ENCODE measurements around the gene RPAP3. TPM values are rescaled to one million over a fixed set of nuclear protein-coding genes. Genes with fewer than 3 reads are reported as not detected.

Gene RPAP3
- total and polyA plus RNA-seq, 2 of the 4 experiments (the other 2 are of a cell fraction), result 10.6 to 13.4 TPM

DNA sequence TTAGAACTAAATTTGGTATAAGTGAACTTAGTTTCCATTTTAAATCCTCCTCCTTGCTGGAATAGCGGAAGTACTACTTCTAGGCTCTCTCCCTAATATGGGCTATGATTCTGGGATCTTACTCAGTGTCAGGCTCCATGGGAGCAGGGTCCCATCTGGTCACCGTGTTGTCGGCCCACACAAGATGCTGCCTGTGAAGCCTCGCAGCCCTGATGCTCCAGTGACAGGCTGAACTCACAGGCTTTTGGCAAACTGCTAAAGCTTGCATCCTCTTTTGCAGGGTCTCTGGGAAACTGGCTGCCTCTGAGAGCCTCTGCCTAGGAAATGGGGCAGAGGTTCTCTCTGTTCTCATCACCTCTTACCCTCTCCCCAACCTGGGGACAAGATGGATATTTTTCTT is 88.4 kb downstream of the RPAP3 start:
- Histone ChIP-seq H3K23ac (ENCODE audit: low read depth, low read length) (no peak overlapping the region), H4K8ac (ENCODE audit: low read depth in 2 of 2, low read length in 2 of 2) (no peak overlapping the region), H3K14ac (replicated peaks; ENCODE audit: low read depth, low read length) (no peak overlapping the region), H2BK20ac (ENCODE audit: low read depth, low read length) (no peak overlapping the region), H3K4me2 (ENCODE audit: low read depth, low read length) (no peak overlapping the region), H2BK5ac (ENCODE audit: low read depth, low read length, poor library complexity, severe bottlenecking) (no peak overlapping the region), H2AK9ac (replicated peaks; ENCODE audit: low read depth, low read length, poor library complexity) (no peak overlapping the region), H2BK120ac (ENCODE audit: low read depth, low read length) (no peak overlapping the region), H4K20me1 (ENCODE audit: insufficient read depth, low read length) (no peaks in the 10 kb centered on the region), H3K56ac (ENCODE audit: extremely low read depth, insufficient read depth, low read length) (no peak overlapping the region), H3K4me1 (ENCODE audit: control insufficient read depth, insufficient read depth, low read length) (no peaks in the 10 kb centered on the region), H3K9me3 (ENCODE audit: control insufficient read depth, insufficient read depth, low read length) (peaks cover 8% of the 10 kb centered on the region), H3K36me3 (ENCODE audit: control insufficient read depth, insufficient read depth, low read length) (no peaks in the 10 kb centered on the region), H3K9me1 (ENCODE audit: insufficient read depth, low read length) (no peaks in the 10 kb centered on the region), H3K9ac (ENCODE audit: low read depth, low read length) (no peak overlapping the region), H2AFZ (replicated peaks; ENCODE audit: low read length, poor library complexity) (no peak overlapping the region), H2BK15ac (ENCODE audit: low read depth, low read length) (no peak overlapping the region), H3K27ac (ENCODE audit: insufficient read depth, low read length) (no peak overlapping the region), H3K4me3 (ENCODE audit: insufficient read depth, low read depth, low read length) (no peak overlapping the region), H3K4ac (ENCODE audit: low read depth, low read length) (no peak overlapping the region), H3K79me1 (ENCODE audit: low read depth in 1 of 2, low read length in 2 of 2) (no peaks in the 10 kb centered on the region), H4K5ac (ENCODE audit: low read depth, low read length) (no peak overlapping the region), H4K91ac (ENCODE audit: insufficient read depth, low read depth, low read length) (no peak overlapping the region), H3K18ac (ENCODE audit: low read depth, low read length) (no peak overlapping the region), H2AK5ac (ENCODE audit: low read depth, low read length) (no peak overlapping the region), H3K27me3 (ENCODE audit: control insufficient read depth, insufficient read depth, low read length) (no peaks in the 10 kb centered on the region)
- DNase-seq (no peak), ATAC-seq (ENCODE audit: low read depth) (no peak)
- 21% methylated on average over 2 of the region's 4 CpGs; no CpG with 5 or more reads in 1 of the 2 experiments for WGBS, 2 experiments (ENCODE audit: extremely low coverage in 2 of 2, insufficient read length in 1 of 2)
- dilution Hi-C loops (cut with HindIII; ENCODE audit: low sequenced_read_pairs, unreplicated experiment), result no loop called here
- CTCF ChIA-PET, result no interaction called here
- POLR2A ChIA-PET (ENCODE audit: unreplicated experiment), result no interaction called here
- in situ Hi-C loops (cut with MboI; ENCODE audit: low sequenced_read_pairs), result no loop called here
- TF ChIP-seq RFX5 (IDR thresholded peaks at IDR 0.05; ENCODE audit: low read depth, low read length), result no peak
- TF ChIP-seq BHLHE40 (IDR thresholded peaks at IDR 0.05; ENCODE audit: low read depth, low read length), result no peak
- no peak for TF ChIP-seq CEBPB (IDR thresholded peaks at IDR 0.05; ENCODE audit: low read depth, low read length)
- TF ChIP-seq FOS (IDR thresholded peaks at IDR 0.05; ENCODE audit: low read depth, low read length), result no peak
- intact Hi-C loops (cut with micrococcal nuclease), result no loop called here
- no TSS peak for BruUV-seq (replicated peaks)
